ENCODE results near the gene TMEM221. TPM values are rescaled to one million over a fixed set of nuclear protein-coding genes. Genes with fewer than 3 reads are reported as not detected.

The TMEM221 gene
- total RNA-seq, 3 donors from 2014 or later: 0.34 to 0.51 TPM; not detected in 1

- DNase-seq (peak; percentile 97 to 99 (median 99)), ATAC-seq (peak; percentile 89)
- intact Hi-C loops (cut with DNase I, micrococcal nuclease): loop anchor here in 1 of 2 donors (10.0 kb wide), 1 partner anchor 75 kb away; the partner anchor contains the start of gene CCDC194
- Histone ChIP-seq H3K36me3 (ENCODE audit: low read depth) (no peaks in the 10 kb centered on the region), H3K9me3 (no peaks in the 10 kb centered on the region), H3K4me3 (peak overlapping the region; percentile 38), H3K4me1 (ENCODE audit: low read depth) (no peaks in the 10 kb centered on the region)
- TF ChIP-seq CTCF (IDR thresholded peaks at IDR 0.05): no peak
These were observed 21.1 kb upstream of the TMEM221 start for GRCh38 chr19:17469481-17470067.

GRCh38 chr19:17469092-17469480 is 20.6 kb upstream of the TMEM221 start:
- TF ChIP-seq CTCF (IDR thresholded peaks at IDR 0.05): no peak
- H3K4me3 ChIP-seq: no peak overlapping the region
- DNase-seq (no peak), ATAC-seq (no peak)
- no peaks in the 10 kb centered on the region for H3K4me1 ChIP-seq (ENCODE audit: low read depth)
- intact Hi-C loops (cut with DNase I, micrococcal nuclease): loop anchor here in 1 of 2 donors (10.0 kb wide), 1 partner anchor 74 kb away; the partner anchor contains the start of gene CCDC194
- no peaks in the 10 kb centered on the region for H3K9me3 ChIP-seq
- no peaks in the 10 kb centered on the region for H3K36me3 ChIP-seq (ENCODE audit: low read depth)

- intact Hi-C loops (cut with DNase I, micrococcal nuclease): loop anchor here in 1 of 2 donors (10.0 kb wide), 1 partner anchor 74 kb away; the partner anchor contains the start of gene CCDC194
- Histone ChIP-seq H3K36me3 (ENCODE audit: low read depth) (no peaks in the 10 kb centered on the region), H3K4me1 (ENCODE audit: low read depth) (no peaks in the 10 kb centered on the region), H3K4me3 (no peak overlapping the region), H3K9me3 (no peaks in the 10 kb centered on the region)
- DNase-seq (peak in 1 of 3 donors; percentile 53), ATAC-seq (no peak)
- no peak for TF ChIP-seq CTCF (IDR thresholded peaks at IDR 0.05)
These were observed 20.0 kb upstream of the TMEM221 start for GRCh38 chr19:17468302-17469091.

GRCh38 chr19:17467471-17468301 is 19.2 kb upstream of the TMEM221 start:
- DNase-seq (no peak), ATAC-seq (no peak)
- H3K9me3 ChIP-seq: no peaks in the 10 kb centered on the region
- intact Hi-C loops (cut with DNase I, micrococcal nuclease): loop anchor here in 1 of 2 donors (10.0 kb wide), 1 partner anchor 73 kb away; the partner anchor contains the start of gene CCDC194
- no peak for TF ChIP-seq CTCF (IDR thresholded peaks at IDR 0.05)
- H3K4me3 ChIP-seq: no peak overlapping the region
- no peaks in the 10 kb centered on the region for H3K36me3 ChIP-seq (ENCODE audit: low read depth)
- no peaks in the 10 kb centered on the region for H3K4me1 ChIP-seq (ENCODE audit: low read depth)

GRCh38 chr19:17466487-17466850 is 18.0 kb upstream of the TMEM221 start:
- Histone ChIP-seq H3K36me3 (ENCODE audit: low read depth) (no peaks in the 10 kb centered on the region), H3K4me1 (ENCODE audit: low read depth) (no peaks in the 10 kb centered on the region), H3K4me3 (no peak overlapping the region), H3K9me3 (no peaks in the 10 kb centered on the region)
- DNase-seq (no peak), ATAC-seq (no peak)
- no peak for TF ChIP-seq CTCF (IDR thresholded peaks at IDR 0.05)
- intact Hi-C loops (cut with DNase I, micrococcal nuclease): loop anchor here in 1 of 2 donors (10.0 kb wide), 1 partner anchor 72 kb away; the partner anchor contains the start of gene CCDC194
